PC-3 (cell line): ENCODE data around the gene ULBP1. TPM values are rescaled to one million over a fixed set of nuclear protein-coding genes. Genes with fewer than 3 reads are reported as not detected.
"Not testable (repeated sequence)": the region's sequence is repeated elsewhere in the genome, so short reads cannot be mapped to it uniquely, and the experiment has no call there.

Experiments used
- ATAC-seq: fragments of 200-7000 bp; cut with Tn5 transposase; 2 replicates; pipeline ENCODE4 v1.9.1; 2020; ENCODE audit warnings: mild to moderate bottlenecking, moderate library complexity
- BruUV-seq: library from RNA; stranded (reverse); fragments of 400-500 nt; replicated peaks from 2 replicates; lab custom pipeline; 2021; lab: Mats Ljungman, UMichigan
- CTCF ChIA-PET: fragments of 300-600 bp; sonication (Branson Sonifier 250); formaldehyde crosslinking; loops from one replicate; lab custom pipeline; 2022; ENCODE audit warnings: antibody characterized with exemption; lab: Charles Lee
- POLR2A ChIA-PET: fragments of 300-600 bp; sonication (Branson Sonifier 250); formaldehyde crosslinking; loops from one replicate; lab custom pipeline; 2022; ENCODE audit warnings: antibody characterized with exemption; ENCODE audit not compliant: unreplicated experiment; lab: Charles Lee
- DNase-seq: peaks from one replicate; pipeline ENCODE4 v3.0.0-alpha.2; 2015
- H2AFZ ChIP-seq: fragments of 300-600 bp; sonication (generic); 2 replicates; pipeline ENCODE4 v1.6.0; 2016; ENCODE audit warnings: antibody characterized with exemption, low read length
- H3F3A ChIP-seq: fragments of 300-600 bp; sonication (generic); one replicate; pipeline ENCODE4 v1.6.0; 2017; ENCODE audit warnings: antibody characterized with exemption, low read length, control low read depth, mild to moderate bottlenecking; ENCODE audit not compliant: unreplicated experiment
- H3K27ac ChIP-seq: fragments of 300-600 bp; sonication (generic); 2 replicates; pipeline ENCODE4 v1.5.1; 2016; ENCODE audit warnings: mild to moderate bottlenecking, low read length
- H3K27me3 ChIP-seq: fragments of 300-600 bp; sonication (generic); 2 replicates; pipeline ENCODE4 v1.6.1; 2016; ENCODE audit warnings: low read length, mixed read lengths
- H3K36me3 ChIP-seq: fragments of 300-600 bp; sonication (generic); 2 replicates; pipeline ENCODE4 v1.6.1; 2016; ENCODE audit warnings: low read depth, mixed run types, low read length, mixed read lengths
- H3K4me1 ChIP-seq: fragments of 300-600 bp; sonication (generic); 2 replicates; pipeline ENCODE4 v1.5.1; 2016; ENCODE audit warnings: low read length; ENCODE audit not compliant: insufficient read depth
- H3K4me2 ChIP-seq: fragments of 300-600 bp; sonication (generic); 2 replicates; pipeline ENCODE4 v1.6.0; 2016; ENCODE audit warnings: low read length
- H3K4me3 ChIP-seq: fragments of 300-600 bp; sonication (generic); 2 replicates; pipeline ENCODE4 v1.5.1; 2016; ENCODE audit warnings: mild to moderate bottlenecking, low read length, mixed read lengths
- H3K79me2 ChIP-seq: fragments of 300-600 bp; sonication (generic); 2 replicates; pipeline ENCODE4 v1.6.1; 2017; ENCODE audit warnings: low read length, mixed read lengths
- H3K9ac ChIP-seq: fragments of 300-600 bp; sonication (generic); 2 replicates; pipeline ENCODE4 v1.6.0; 2016; ENCODE audit warnings: mild to moderate bottlenecking, low read length
- H3K9me2 ChIP-seq: fragments of 300-600 bp; sonication (generic); replicated peaks from 2 replicates; pipeline ENCODE4 v1.6.1; 2016; ENCODE audit warnings: mixed run types, low read length, mixed read lengths
- H3K9me3 ChIP-seq: fragments of 300-600 bp; sonication (generic); 2 replicates; pipeline ENCODE4 v1.6.1; 2016; ENCODE audit warnings: low read length, mixed read lengths
- H4K20me1 ChIP-seq: fragments of 300-600 bp; sonication (generic); 2 replicates; pipeline ENCODE4 v1.6.1; 2016; ENCODE audit warnings: low read length, mixed read lengths
- CTCF ChIP-seq: fragments of 300-600 bp; sonication (generic); conservative IDR thresholded peaks from 2 replicates; pipeline ENCODE4 v1.5.1; 2017; ENCODE audit warnings: antibody characterized with exemption, low read depth, mild to moderate bottlenecking, low read length
- EZH2 ChIP-seq: fragments of 300-600 bp; sonication (generic); IDR thresholded peaks from one replicate; pipeline ENCODE4 v1.6.1; 2017; ENCODE audit warnings: antibody characterized with exemption, mild to moderate bottlenecking, low read length; ENCODE audit not compliant: unreplicated experiment
- EZH2phosphoT487 ChIP-seq: fragments of 300-600 bp; sonication (generic); IDR thresholded peaks from 2 replicates; pipeline ENCODE4 v1.6.1; 2018; ENCODE audit warnings: mild to moderate bottlenecking, antibody characterized with exemption, low read length, borderline replicate concordance
- intact Hi-C: fragments of 100-400 bp; cut with micrococcal nuclease; formaldehyde crosslinking; loops from 2 replicates; pipeline ENCODE4 v1.9.0; 2023
- total RNA-seq: library from RNA; depleted of rRNA; stranded (reverse); fragments of >200 nt; gene quantifications from 2 replicates; pipeline ENCODE4 v1.2.3, GENCODE V29; 2014

ULBP1 gene
- total RNA-seq, 1 experiment from 2014 or later: 0.87 TPM

DNA sequence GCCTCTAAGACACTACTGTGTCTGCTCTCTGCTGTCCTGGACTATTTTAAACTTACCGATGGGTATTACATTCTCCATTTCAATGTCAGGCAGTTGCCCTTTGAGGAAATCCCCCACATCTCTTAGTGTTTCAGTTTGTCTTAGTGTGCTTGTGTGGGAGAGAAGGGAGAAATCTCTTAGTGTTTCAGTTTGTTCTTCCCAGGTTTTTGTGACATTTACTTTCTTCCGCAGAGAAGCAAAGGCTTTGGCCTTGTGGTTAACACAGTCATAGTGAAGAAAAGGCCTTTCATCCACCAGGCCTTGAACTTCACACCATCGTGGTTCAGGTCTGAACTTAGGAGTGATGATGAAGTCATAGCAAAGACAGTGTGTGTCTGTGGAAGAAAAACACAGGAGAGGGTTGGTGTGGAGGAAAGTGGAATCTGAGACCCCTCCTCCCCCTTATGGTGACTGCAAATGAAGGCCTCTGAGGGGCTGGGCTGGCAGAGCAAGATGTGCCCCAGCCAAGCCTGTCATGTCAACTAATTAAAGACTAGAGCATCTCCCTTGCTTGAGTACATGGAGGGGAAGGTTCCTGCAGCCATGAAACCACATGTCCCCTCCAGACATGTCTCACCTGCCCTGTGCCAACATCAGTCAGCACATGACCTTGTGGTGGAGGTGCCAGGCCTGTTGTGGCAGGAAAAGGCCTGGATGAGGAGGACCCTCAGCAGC, 37.7 kb downstream of the ULBP1 start:
- no peaks in the 10 kb centered on the region for H3K9me3 ChIP-seq
- H4K20me1 ChIP-seq: no peaks in the 10 kb centered on the region
- H3K9ac ChIP-seq: no peak overlapping the region
- no peaks in the 10 kb centered on the region for H3K79me2 ChIP-seq
- H3K4me2 ChIP-seq: no peak overlapping the region
- intact Hi-C loops: no loop called here
- H3K27me3 ChIP-seq: no peaks in the 10 kb centered on the region
- no peak for TF ChIP-seq EZH2
- TF ChIP-seq CTCF: no peak
- no peak for TF ChIP-seq EZH2phosphoT487
- no TSS peak for BruUV-seq
- no peaks in the 10 kb centered on the region; the same call in 1 of the 2 replicates for H3K4me1 ChIP-seq
- H2AFZ ChIP-seq: no peak overlapping the region
- H3K36me3 ChIP-seq: no peaks in the 10 kb centered on the region
- no peaks in the 10 kb centered on the region for H3F3A ChIP-seq
- no peak for DNase-seq
- ChIA-PET POLR2A (no interaction called here), CTCF (no interaction called here)
- H3K9me2 ChIP-seq: no peaks in the 10 kb centered on the region
- no peak overlapping the region for H3K4me3 ChIP-seq
- H3K27ac ChIP-seq: no peak overlapping the region
- no peak for ATAC-seq

DNA sequence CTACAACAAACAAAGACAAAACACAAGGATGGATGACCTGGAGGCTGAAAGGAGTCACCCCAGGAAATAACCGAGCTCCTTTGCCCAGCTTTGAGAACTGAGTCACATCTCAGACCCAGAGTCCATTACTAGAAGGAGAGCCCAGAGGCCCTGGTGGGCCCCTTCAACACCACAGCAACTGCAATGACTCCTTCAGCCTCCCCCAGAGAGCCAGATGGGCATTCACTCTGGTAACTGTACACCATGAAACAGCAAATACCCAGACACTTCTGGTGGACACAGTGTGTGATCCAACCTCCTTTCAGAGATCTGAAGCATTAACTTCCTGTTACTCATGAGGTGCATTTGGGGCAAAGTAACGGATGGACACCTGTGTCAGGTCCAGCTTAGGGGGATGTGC, 39.0 kb downstream of the ULBP1 start:
- TF ChIP-seq EZH2phosphoT487 (no peak), CTCF (no peak), EZH2 (no peak)
- no peaks in the 10 kb centered on the region for H4K20me1 ChIP-seq
- no peaks in the 10 kb centered on the region for H3K9me2 ChIP-seq
- H3K27me3 ChIP-seq: no peaks in the 10 kb centered on the region
- no peak overlapping the region for H2AFZ ChIP-seq
- ChIA-PET CTCF (no interaction called here), POLR2A (no interaction called here)
- H3K9me3 ChIP-seq: no peaks in the 10 kb centered on the region
- H3K9ac ChIP-seq: no peak overlapping the region
- ATAC-seq (no peak), DNase-seq (no peak)
- no peak overlapping the region for H3K4me2 ChIP-seq
- H3K4me3 ChIP-seq: no peak overlapping the region
- no peaks in the 10 kb centered on the region for H3K36me3 ChIP-seq
- no TSS peak for BruUV-seq
- H3K79me2 ChIP-seq: no peaks in the 10 kb centered on the region
- H3K27ac ChIP-seq: no peak overlapping the region
- intact Hi-C loops: no loop called here
- no peaks in the 10 kb centered on the region; the same call in 1 of the 2 replicates for H3K4me1 ChIP-seq
- H3F3A ChIP-seq: no peaks in the 10 kb centered on the region

- H3K27ac ChIP-seq, ATAC-seq, H3F3A ChIP-seq, H3K79me2 ChIP-seq, POLR2A ChIA-PET, H4K20me1 ChIP-seq, H3K4me1 ChIP-seq, H3K4me2 ChIP-seq, H3K9me3 ChIP-seq, H3K4me3 ChIP-seq, H3K27me3 ChIP-seq, H2AFZ ChIP-seq, H3K9me2 ChIP-seq, intact Hi-C loops, CTCF ChIA-PET, H3K36me3 ChIP-seq, DNase-seq, BruUV-seq, H3K9ac ChIP-seq: not testable (repeated sequence)
Measured at GRCh38 chr6:150003599-150003998, 39.9 kb downstream of the ULBP1 start.
